ENCODE measurements around the gene SEC31B. TPM values are rescaled to one million over a fixed set of nuclear protein-coding genes. Genes with fewer than 3 reads are reported as not detected.
A peak's percentile ranks its signal among the peaks of the same experiment; 100 is the strongest.

Gene SEC31B
- total and polyA plus RNA-seq, 2 donors (not counting 3 experiments of a cell fraction or from before 2014, with no cell fraction given), result 11.1 to 14.4 TPM

GRCh38 chr10:100508691-100509150 is 10.9 kb downstream of the SEC31B start:
- no peak for TF ChIP-seq GATA2 (IDR thresholded peaks at IDR 0.05; ENCODE audit: insufficient read depth, insufficient read length, low read depth, low read length)
- TF ChIP-seq CTCF (IDR thresholded peaks at IDR 0.05; ENCODE audit: extremely low read depth in 1 of 2, insufficient read depth in 1 of 2, low read depth in 1 of 2, low read length in 2 of 2), result peak; percentile 51 to 54
- dilution Hi-C loops (cut with MboI; ENCODE audit: extremely low pct_ligation_motif_present, low sequenced_read_pairs), result no loop called here
- H4K20me1 ChIP-seq (replicated peaks; ENCODE audit: control insufficient read depth, extremely low read depth, insufficient read depth, low read length), result no peaks in the 10 kb centered on the region
- ChIA-PET CTCF (interaction anchor here (0.6 to 4.6 kb wide), 30 partner anchors 9 to 370 kb away, joined by 3 to 53 read pairs (median 7); partner anchors contain the start of genes HIF1AN and PKD2L1), POLR2A (no interaction called here)
- no peak overlapping the region for H3K4me2 ChIP-seq (ENCODE audit: insufficient read depth, low read length)
- no peak overlapping the region for H3K4me3 ChIP-seq (replicated peaks in 1 of 3; ENCODE audit: insufficient read depth in 1 of 3, low read depth in 1 of 3, low read length in 3 of 3)
- no peak overlapping the region for H3K9ac ChIP-seq (replicated peaks; ENCODE audit: extremely low read depth, insufficient read depth, low read length)
- no peaks in the 10 kb centered on the region for H3K79me2 ChIP-seq (ENCODE audit: control insufficient read depth, insufficient read depth, low read length)
- peak; percentile 73 for DNase-seq (ENCODE audit: low read depth, low spot score)
- H3K27ac ChIP-seq (ENCODE audit: insufficient read depth, low read depth, low read length), result no peak overlapping the region
- H2AFZ ChIP-seq (ENCODE audit: low read depth, low read length), result no peak overlapping the region
- FAIRE-seq, result peak; percentile 89
- no peaks in the 10 kb centered on the region for H3K27me3 ChIP-seq (ENCODE audit: control insufficient read depth in 2 of 2, insufficient read depth in 2 of 2, low read length in 2 of 2)
- BruUV-seq (replicated peaks), result no TSS peak
- no peaks in the 10 kb centered on the region for H3K9me1 ChIP-seq (replicated peaks; ENCODE audit: control insufficient read depth, extremely low read depth, insufficient read depth, low read length)
- no peaks in the 10 kb centered on the region for H3K4me1 ChIP-seq (ENCODE audit: control insufficient read depth, extremely low read depth, insufficient read depth, low read length)
- intact Hi-C loops (cut with micrococcal nuclease), result loop anchor here (1.0 kb wide), 3 partner anchors 26 to 170 kb away; no protein-coding TSS in a partner anchor
- H3K36me3 ChIP-seq (ENCODE audit: control insufficient read depth in 2 of 2, extremely low read depth in 1 of 2, insufficient read depth in 2 of 2, low read length in 2 of 2), result peaks cover 0 to 2% of the 10 kb centered on the region in 2 experiments
- H3K9me3 ChIP-seq (replicated peaks; ENCODE audit: control insufficient read depth, insufficient read depth, low read length), result no peaks in the 10 kb centered on the region

- dilution Hi-C loops (cut with MboI; ENCODE audit: extremely low pct_ligation_motif_present, low sequenced_read_pairs) (no loop called here), intact Hi-C loops (cut with micrococcal nuclease) (loop anchor here (1.0 kb wide), 3 partner anchors 26 to 170 kb away; no protein-coding TSS in a partner anchor)
- TF ChIP-seq POLR2A (IDR thresholded peaks at IDR 0.05; ENCODE audit: low read depth, low read length) (no peak), POLR2AphosphoS5 (IDR thresholded peaks at IDR 0.05; ENCODE audit: insufficient read depth, low read depth, low read length) (no peak), CTCF (IDR thresholded peaks at IDR 0.05; ENCODE audit: extremely low read depth in 1 of 2, insufficient read depth in 1 of 2, low read depth in 1 of 2, low read length in 2 of 2) (no peak), MYC (IDR thresholded peaks at IDR 0.05; ENCODE audit: low read depth, low read length) (no peak), MAX (IDR thresholded peaks at IDR 0.05; ENCODE audit: insufficient read depth, insufficient read length) (no peak), GATA2 (IDR thresholded peaks at IDR 0.05; ENCODE audit: insufficient read depth, insufficient read length, low read depth, low read length) (no peak), EZH2 (IDR thresholded peaks at IDR 0.05; ENCODE audit: borderline replicate concordance, low read depth, low read length, severe bottlenecking) (no peak), FOS (IDR thresholded peaks at IDR 0.05; ENCODE audit: borderline replicate concordance, insufficient read depth, low read length) (no peak), JUN (IDR thresholded peaks at IDR 0.05; ENCODE audit: borderline replicate concordance, insufficient read depth, insufficient read length, low read depth) (no peak)
- H3K27me3 ChIP-seq (ENCODE audit: control insufficient read depth in 2 of 2, insufficient read depth in 2 of 2, low read length in 2 of 2), result no peaks in the 10 kb centered on the region
- H3K9me3 ChIP-seq (replicated peaks; ENCODE audit: control insufficient read depth, insufficient read depth, low read length), result no peaks in the 10 kb centered on the region
- H3K9ac ChIP-seq (replicated peaks; ENCODE audit: extremely low read depth, insufficient read depth, low read length), result no peak overlapping the region
- H3K27ac ChIP-seq (ENCODE audit: insufficient read depth, low read depth, low read length), result no peak overlapping the region
- H3K36me3 ChIP-seq (ENCODE audit: control insufficient read depth in 2 of 2, extremely low read depth in 1 of 2, insufficient read depth in 2 of 2, low read length in 2 of 2), result peaks cover 0 to 2% of the 10 kb centered on the region in 2 experiments
- FAIRE-seq, result no peak
- ChIA-PET CTCF (interaction anchor here (0.9 to 4.6 kb wide), 24 partner anchors 8 to 370 kb away, joined by 3 to 53 read pairs (median 8); partner anchors contain the start of genes HIF1AN and PKD2L1), POLR2A (no interaction called here)
- no peak overlapping the region for H2AFZ ChIP-seq (ENCODE audit: low read depth, low read length)
- no peaks in the 10 kb centered on the region for H3K9me1 ChIP-seq (replicated peaks; ENCODE audit: control insufficient read depth, extremely low read depth, insufficient read depth, low read length)
- no peaks in the 10 kb centered on the region for H3K79me2 ChIP-seq (ENCODE audit: control insufficient read depth, insufficient read depth, low read length)
- no TSS peak for BruUV-seq (replicated peaks)
- H3K4me3 ChIP-seq (replicated peaks in 1 of 3; ENCODE audit: insufficient read depth in 1 of 3, low read depth in 1 of 3, low read length in 3 of 3), result no peak overlapping the region
- no peak overlapping the region for H3K4me2 ChIP-seq (ENCODE audit: insufficient read depth, low read length)
- H4K20me1 ChIP-seq (replicated peaks; ENCODE audit: control insufficient read depth, extremely low read depth, insufficient read depth, low read length), result no peaks in the 10 kb centered on the region
- no peaks in the 10 kb centered on the region for H3K4me1 ChIP-seq (ENCODE audit: control insufficient read depth, extremely low read depth, insufficient read depth, low read length)
- no peak for DNase-seq (ENCODE audit: low read depth, low spot score)
These were observed 11.4 kb downstream of the SEC31B start for GRCh38 chr10:100508266-100508665.

Data from endothelial cell of umbilical vein (primary cell).